WTC11 (cell line): Measurements from ENCODE around the gene EFNA5. TPM values are rescaled to one million over a fixed set of nuclear protein-coding genes. Genes with fewer than 3 reads are reported as not detected.

ENCODE experiments used
- ATAC-seq: fragments of 200-7000 bp; cut with Tn5 transposase; 2 replicates; pipeline ENCODE4 v1.10.0; 2021; ENCODE audit warnings: mild to moderate bottlenecking, moderate library complexity
- CTCF ChIA-PET: fragments of 300-600 bp; sonication (Branson Sonifier 250); formaldehyde crosslinking; loops from one replicate; lab custom pipeline; 2021; ENCODE audit warnings: antibody characterized with exemption; lab: Charles Lee
- POLR2A ChIA-PET: fragments of 350-600 bp; sonication (Branson Sonifier 250); formaldehyde crosslinking; loops from one replicate; lab custom pipeline; 2021; ENCODE audit warnings: antibody characterized with exemption; lab: Charles Lee
- DNase-seq: peaks from one replicate; pipeline ENCODE4 v3.0.0; 2021; ENCODE audit warnings: low spot score
- H3K27ac Mint-ChIP-seq: 2 replicates; pipeline ENCODE4 v1.8.0; 2021; ENCODE audit warnings: mixed read lengths
- H3K27me3 Mint-ChIP-seq: 2 replicates; pipeline ENCODE4 v1.8.0; 2021; ENCODE audit warnings: low read depth, mild to moderate bottlenecking, moderate library complexity, mixed read lengths
- H3K36me3 Mint-ChIP-seq: 2 replicates; pipeline ENCODE4 v1.8.0; 2021; ENCODE audit warnings: mixed read lengths
- H3K4me1 Mint-ChIP-seq: 2 replicates; pipeline ENCODE4 v1.8.0; 2022; ENCODE audit warnings: mixed read lengths
- H3K4me3 Mint-ChIP-seq: 2 replicates; pipeline ENCODE4 v1.8.0; 2021; ENCODE audit warnings: mild to moderate bottlenecking, moderate library complexity, mixed read lengths
- H3K9me3 Mint-ChIP-seq: 2 replicates; pipeline ENCODE4 v1.8.0; 2021; ENCODE audit warnings: mixed read lengths
- ATF1 ChIP-seq: sonication (generic); formaldehyde crosslinking; IDR thresholded peaks from 2 replicates; pipeline ENCODE4 v1.8.1; 2023; ENCODE audit warnings: mild to moderate bottlenecking, moderate library complexity, missing genetic modification reagents
- CREB1 ChIP-seq: sonication (generic); formaldehyde crosslinking; IDR thresholded peaks from 2 replicates; pipeline ENCODE4 v1.8.0; 2023; ENCODE audit warnings: mild to moderate bottlenecking, missing genetic modification reagents
- CREM ChIP-seq: sonication (generic); formaldehyde crosslinking; IDR thresholded peaks from 2 replicates; pipeline ENCODE4 v1.8.1; 2022; ENCODE audit warnings: mild to moderate bottlenecking, missing genetic modification reagents, moderate library complexity
- ELF4 ChIP-seq: sonication (generic); formaldehyde crosslinking; IDR thresholded peaks from 2 replicates; pipeline ENCODE4 v1.8.1; 2022; ENCODE audit warnings: low read depth, mild to moderate bottlenecking, moderate library complexity, missing genetic modification reagents
- FOXP1 ChIP-seq: sonication (generic); formaldehyde crosslinking; IDR thresholded peaks from 2 replicates; pipeline ENCODE4 v1.8.0; 2022; ENCODE audit warnings: missing genetic modification reagents, mild to moderate bottlenecking, moderate library complexity, borderline replicate concordance
- GTF2I ChIP-seq: fragments of 250-450 bp; sonication (Bioruptor Pico); conservative IDR thresholded peaks from 2 replicates; pipeline ENCODE4 v1.4.0; 2021; ENCODE audit warnings: mild to moderate bottlenecking
- JAZF1 ChIP-seq: fragments of 250-450 bp; sonication (Bioruptor Pico); IDR thresholded peaks from 2 replicates; pipeline ENCODE4 v1.9.0; 2021; ENCODE audit warnings: moderate library complexity, mild to moderate bottlenecking, inconsistent platforms
- MXD4 ChIP-seq: fragments of 250-450 bp; sonication (Bioruptor Pico); IDR thresholded peaks from 2 replicates; pipeline ENCODE4 v1.8.0; 2021; ENCODE audit warnings: mild to moderate bottlenecking, moderate library complexity, borderline replicate concordance
- OVOL2 ChIP-seq: fragments of 250-450 bp; sonication (Bioruptor Pico); IDR thresholded peaks from 2 replicates; pipeline ENCODE4 v1.9.0; 2021; ENCODE audit warnings: mild to moderate bottlenecking, borderline replicate concordance
- PRRX2 ChIP-seq: fragments of 250-450 bp; sonication (Bioruptor Pico); IDR thresholded peaks from 2 replicates; pipeline ENCODE4 v1.8.0; 2021; ENCODE audit warnings: mild to moderate bottlenecking
- RORB ChIP-seq: fragments of 250-450 bp; sonication (Bioruptor Pico); IDR thresholded peaks from 2 replicates; pipeline ENCODE4 v1.9.0; 2021; ENCODE audit warnings: mild to moderate bottlenecking
- TEAD4 ChIP-seq: sonication (generic); formaldehyde crosslinking; IDR thresholded peaks from 2 replicates; pipeline ENCODE4 v1.8.0; 2022; ENCODE audit warnings: mild to moderate bottlenecking, missing genetic modification reagents
- ZNF219 ChIP-seq: sonication (generic); formaldehyde crosslinking; IDR thresholded peaks from 2 replicates; pipeline ENCODE4 v1.8.0; 2023; ENCODE audit warnings: missing genetic modification reagents, mild to moderate bottlenecking, borderline replicate concordance
- ZNF232 ChIP-seq: sonication (generic); formaldehyde crosslinking; IDR thresholded peaks from 2 replicates; pipeline ENCODE4 v1.8.0; 2022; ENCODE audit warnings: mild to moderate bottlenecking, missing genetic modification reagents
- ZNF416 ChIP-seq: fragments of 250-450 bp; sonication (Bioruptor Pico); IDR thresholded peaks from 2 replicates; pipeline ENCODE4 v1.9.0; 2021; ENCODE audit warnings: mild to moderate bottlenecking, inconsistent platforms
- ZNF423 ChIP-seq: fragments of 250-450 bp; sonication (Bioruptor Pico); IDR thresholded peaks from 2 replicates; pipeline ENCODE4 v2.1.2; 2022; ENCODE audit warnings: mild to moderate bottlenecking, moderate library complexity
- total RNA-seq: library from RNA; stranded (reverse); gene quantifications from 3 replicates; pipeline ENCODE4 v1.2.3, GENCODE V29; 2021
- TF ChIP-seq, protein P1 (sequence below): sonication (generic); formaldehyde crosslinking; IDR thresholded peaks from 2 replicates; pipeline ENCODE4 v1.8.1; 2023; ENCODE audit warnings: mild to moderate bottlenecking, missing genetic modification reagents, borderline replicate concordance
- TF ChIP-seq, protein P2 (sequence below): sonication (generic); formaldehyde crosslinking; IDR thresholded peaks from 2 replicates; pipeline ENCODE4 v1.8.1; 2023; ENCODE audit warnings: mild to moderate bottlenecking, missing genetic modification reagents, moderate library complexity
- TF ChIP-seq, protein P3 (sequence below): sonication (generic); formaldehyde crosslinking; IDR thresholded peaks from 2 replicates; pipeline ENCODE4 v1.8.0; 2022; ENCODE audit warnings: mild to moderate bottlenecking, missing genetic modification reagents
- TF ChIP-seq, protein P4 (sequence below): sonication (generic); formaldehyde crosslinking; IDR thresholded peaks from 2 replicates; pipeline ENCODE4 v1.8.0; 2022; ENCODE audit warnings: mild to moderate bottlenecking, missing genetic modification reagents
- TF ChIP-seq, protein P5 (sequence below): fragments of 250-450 bp; sonication (Bioruptor Pico); conservative IDR thresholded peaks from 2 replicates; pipeline ENCODE4 v1.9.0; 2021; ENCODE audit warnings: mild to moderate bottlenecking
- TF ChIP-seq, protein P6 (sequence below): fragments of 250-450 bp; sonication (Bioruptor Pico); IDR thresholded peaks from 2 replicates; pipeline ENCODE4 v1.8.0; 2021; ENCODE audit warnings: mild to moderate bottlenecking

The EFNA5 gene
- total RNA-seq, 1 experiment from 2014 or later = 17.4 TPM

DNA sequence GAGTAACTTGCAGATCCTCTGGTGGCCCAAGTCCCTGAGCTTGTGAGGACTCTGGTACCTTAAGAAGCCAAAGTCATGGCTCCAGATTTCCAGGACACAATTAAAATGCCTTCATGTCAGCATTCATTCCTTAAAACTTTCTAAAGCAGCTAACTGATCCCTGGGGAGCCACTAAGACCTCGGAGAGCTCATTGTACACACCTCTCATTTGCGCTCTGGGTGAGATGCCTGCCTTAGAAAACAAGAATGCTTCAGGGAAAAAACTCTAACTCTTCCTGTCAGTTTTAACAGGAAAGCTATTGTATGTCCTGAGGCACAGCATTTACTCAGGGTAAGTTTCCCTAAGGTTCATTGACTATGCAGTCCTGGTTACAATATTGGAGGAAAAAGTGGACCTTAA, 285.0 kb downstream of the EFNA5 start:
- ChIA-PET CTCF (no interaction called here), POLR2A (interaction anchor here (1.0 kb wide), 1 partner anchor 16 kb away, joined by 4 read pairs; no protein-coding TSS in a partner anchor)
- Mint-ChIP-seq H3K27me3 (no peaks in the 10 kb centered on the region), H3K4me3 (no peak overlapping the region), H3K4me1 (peaks cover 38% of the 10 kb centered on the region), H3K36me3 (no peaks in the 10 kb centered on the region), H3K27ac (no peak overlapping the region), H3K9me3 (no peaks in the 10 kb centered on the region)
- DNase-seq (no peak), ATAC-seq (no peak)
- TF ChIP-seq, protein P1, sequence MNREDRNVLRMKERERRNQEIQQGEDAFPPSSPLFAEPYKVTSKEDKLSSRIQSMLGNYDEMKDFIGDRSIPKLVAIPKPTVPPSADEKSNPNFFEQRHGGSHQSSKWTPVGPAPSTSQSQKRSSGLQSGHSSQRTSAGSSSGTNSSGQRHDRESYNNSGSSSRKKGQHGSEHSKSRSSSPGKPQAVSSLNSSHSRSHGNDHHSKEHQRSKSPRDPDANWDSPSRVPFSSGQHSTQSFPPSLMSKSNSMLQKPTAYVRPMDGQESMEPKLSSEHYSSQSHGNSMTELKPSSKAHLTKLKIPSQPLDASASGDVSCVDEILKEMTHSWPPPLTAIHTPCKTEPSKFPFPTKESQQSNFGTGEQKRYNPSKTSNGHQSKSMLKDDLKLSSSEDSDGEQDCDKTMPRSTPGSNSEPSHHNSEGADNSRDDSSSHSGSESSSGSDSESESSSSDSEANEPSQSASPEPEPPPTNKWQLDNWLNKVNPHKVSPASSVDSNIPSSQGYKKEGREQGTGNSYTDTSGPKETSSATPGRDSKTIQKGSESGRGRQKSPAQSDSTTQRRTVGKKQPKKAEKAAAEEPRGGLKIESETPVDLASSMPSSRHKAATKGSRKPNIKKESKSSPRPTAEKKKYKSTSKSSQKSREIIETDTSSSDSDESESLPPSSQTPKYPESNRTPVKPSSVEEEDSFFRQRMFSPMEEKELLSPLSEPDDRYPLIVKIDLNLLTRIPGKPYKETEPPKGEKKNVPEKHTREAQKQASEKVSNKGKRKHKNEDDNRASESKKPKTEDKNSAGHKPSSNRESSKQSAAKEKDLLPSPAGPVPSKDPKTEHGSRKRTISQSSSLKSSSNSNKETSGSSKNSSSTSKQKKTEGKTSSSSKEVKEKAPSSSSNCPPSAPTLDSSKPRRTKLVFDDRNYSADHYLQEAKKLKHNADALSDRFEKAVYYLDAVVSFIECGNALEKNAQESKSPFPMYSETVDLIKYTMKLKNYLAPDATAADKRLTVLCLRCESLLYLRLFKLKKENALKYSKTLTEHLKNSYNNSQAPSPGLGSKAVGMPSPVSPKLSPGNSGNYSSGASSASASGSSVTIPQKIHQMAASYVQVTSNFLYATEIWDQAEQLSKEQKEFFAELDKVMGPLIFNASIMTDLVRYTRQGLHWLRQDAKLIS (CRISPR knock-in tag) = no peak
- no peak for TF ChIP-seq JAZF1 (CRISPR knock-in tag)
- no peak for TF ChIP-seq ZNF423 (CRISPR knock-in tag)
- no peak for TF ChIP-seq CREB1 (CRISPR knock-in tag)
- no peak for TF ChIP-seq TEAD4
- no peak for TF ChIP-seq OVOL2 (CRISPR knock-in tag)
- TF ChIP-seq, protein P2, sequence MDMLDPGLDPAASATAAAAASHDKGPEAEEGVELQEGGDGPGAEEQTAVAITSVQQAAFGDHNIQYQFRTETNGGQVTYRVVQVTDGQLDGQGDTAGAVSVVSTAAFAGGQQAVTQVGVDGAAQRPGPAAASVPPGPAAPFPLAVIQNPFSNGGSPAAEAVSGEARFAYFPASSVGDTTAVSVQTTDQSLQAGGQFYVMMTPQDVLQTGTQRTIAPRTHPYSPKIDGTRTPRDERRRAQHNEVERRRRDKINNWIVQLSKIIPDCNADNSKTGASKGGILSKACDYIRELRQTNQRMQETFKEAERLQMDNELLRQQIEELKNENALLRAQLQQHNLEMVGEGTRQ (CRISPR knock-in tag) = no peak
- TF ChIP-seq ZNF219 (CRISPR knock-in tag) = no peak
- TF ChIP-seq ZNF232 (CRISPR knock-in tag) = no peak

DNA sequence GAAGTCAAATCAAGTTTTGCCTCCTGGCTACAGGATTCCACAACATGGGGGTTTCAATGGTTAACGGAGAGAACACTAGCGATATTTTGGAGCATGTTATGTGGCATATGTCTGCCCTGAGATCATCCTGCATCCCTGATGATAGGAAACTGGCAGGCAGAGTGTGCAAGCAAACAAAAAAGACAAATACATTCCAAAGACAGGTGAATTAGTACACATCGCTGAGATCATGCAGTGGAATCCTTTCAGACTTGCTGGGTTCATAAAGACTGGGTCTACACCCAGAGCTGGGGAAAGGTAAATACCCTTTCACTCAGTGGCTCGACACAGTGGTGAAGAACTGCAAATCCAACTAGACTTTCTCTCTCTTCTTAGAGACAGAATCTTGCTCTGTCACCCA, 286.5 kb downstream of the EFNA5 start:
- ATAC-seq (no peak), DNase-seq (no peak)
- H3K4me1 Mint-ChIP-seq = peaks cover 48% of the 10 kb centered on the region
- no peak overlapping the region for H3K27ac Mint-ChIP-seq
- no peak overlapping the region for H3K4me3 Mint-ChIP-seq
- no peaks in the 10 kb centered on the region for H3K36me3 Mint-ChIP-seq
- ChIA-PET CTCF (interaction anchor here (1.3 kb wide), 1 partner anchor 188 kb away, joined by 3 read pairs; no protein-coding TSS in a partner anchor), POLR2A (no interaction called here)
- TF ChIP-seq, protein P3, sequence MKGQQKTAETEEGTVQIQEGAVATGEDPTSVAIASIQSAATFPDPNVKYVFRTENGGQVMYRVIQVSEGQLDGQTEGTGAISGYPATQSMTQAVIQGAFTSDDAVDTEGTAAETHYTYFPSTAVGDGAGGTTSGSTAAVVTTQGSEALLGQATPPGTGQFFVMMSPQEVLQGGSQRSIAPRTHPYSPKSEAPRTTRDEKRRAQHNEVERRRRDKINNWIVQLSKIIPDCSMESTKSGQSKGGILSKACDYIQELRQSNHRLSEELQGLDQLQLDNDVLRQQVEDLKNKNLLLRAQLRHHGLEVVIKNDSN (CRISPR knock-in tag) = no peak
- no peak for TF ChIP-seq GTF2I (CRISPR knock-in tag)
- no peak for TF ChIP-seq ATF1
- TF ChIP-seq ELF4 = no peak
- no peak for TF ChIP-seq PRRX2 (CRISPR knock-in tag)
- TF ChIP-seq MXD4 = no peak
- no peak for TF ChIP-seq CREB1 (CRISPR knock-in tag)
- TF ChIP-seq RORB = no peak
- no peaks in the 10 kb centered on the region for H3K27me3 Mint-ChIP-seq
- no peaks in the 10 kb centered on the region for H3K9me3 Mint-ChIP-seq

DNA sequence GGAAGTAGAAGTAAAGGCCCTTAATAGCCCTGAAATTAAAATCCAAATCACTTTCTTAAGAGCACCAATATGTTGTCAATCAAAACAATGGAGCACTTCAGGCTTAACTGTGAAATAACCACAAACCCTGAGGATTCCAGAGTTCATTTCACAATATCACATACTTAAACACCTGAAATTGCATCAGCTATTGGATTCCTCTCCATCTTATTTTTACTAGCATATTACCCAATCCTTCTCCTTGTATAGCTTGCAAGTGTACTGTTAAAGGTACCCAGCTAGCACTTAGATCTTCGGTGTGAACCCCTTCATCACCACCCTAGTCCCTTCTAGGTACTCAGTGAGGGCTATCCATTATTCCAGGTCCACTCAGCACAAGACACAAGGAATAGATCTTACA, 287.3 kb downstream of the EFNA5 start:
- no peak for DNase-seq
- CTCF ChIA-PET = no interaction called here
- H3K27me3 Mint-ChIP-seq = no peaks in the 10 kb centered on the region
- H3K4me1 Mint-ChIP-seq = peaks cover 44% of the 10 kb centered on the region
- H3K36me3 Mint-ChIP-seq = no peaks in the 10 kb centered on the region
- H3K27ac Mint-ChIP-seq = no peak overlapping the region
- H3K9me3 Mint-ChIP-seq = no peaks in the 10 kb centered on the region
- POLR2A ChIA-PET = no interaction called here
- no peak for ATAC-seq
- H3K4me3 Mint-ChIP-seq = no peak overlapping the region
- TF ChIP-seq, protein P4, sequence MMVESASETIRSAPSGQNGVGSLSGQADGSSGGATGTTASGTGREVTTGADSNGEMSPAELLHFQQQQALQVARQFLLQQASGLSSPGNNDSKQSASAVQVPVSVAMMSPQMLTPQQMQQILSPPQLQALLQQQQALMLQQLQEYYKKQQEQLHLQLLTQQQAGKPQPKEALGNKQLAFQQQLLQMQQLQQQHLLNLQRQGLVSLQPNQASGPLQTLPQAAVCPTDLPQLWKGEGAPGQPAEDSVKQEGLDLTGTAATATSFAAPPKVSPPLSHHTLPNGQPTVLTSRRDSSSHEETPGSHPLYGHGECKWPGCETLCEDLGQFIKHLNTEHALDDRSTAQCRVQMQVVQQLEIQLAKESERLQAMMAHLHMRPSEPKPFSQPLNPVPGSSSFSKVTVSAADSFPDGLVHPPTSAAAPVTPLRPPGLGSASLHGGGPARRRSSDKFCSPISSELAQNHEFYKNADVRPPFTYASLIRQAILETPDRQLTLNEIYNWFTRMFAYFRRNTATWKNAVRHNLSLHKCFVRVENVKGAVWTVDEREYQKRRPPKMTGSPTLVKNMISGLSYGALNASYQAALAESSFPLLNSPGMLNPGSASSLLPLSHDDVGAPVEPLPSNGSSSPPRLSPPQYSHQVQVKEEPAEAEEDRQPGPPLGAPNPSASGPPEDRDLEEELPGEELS (CRISPR knock-in tag) = no peak
- TF ChIP-seq, protein P5, sequence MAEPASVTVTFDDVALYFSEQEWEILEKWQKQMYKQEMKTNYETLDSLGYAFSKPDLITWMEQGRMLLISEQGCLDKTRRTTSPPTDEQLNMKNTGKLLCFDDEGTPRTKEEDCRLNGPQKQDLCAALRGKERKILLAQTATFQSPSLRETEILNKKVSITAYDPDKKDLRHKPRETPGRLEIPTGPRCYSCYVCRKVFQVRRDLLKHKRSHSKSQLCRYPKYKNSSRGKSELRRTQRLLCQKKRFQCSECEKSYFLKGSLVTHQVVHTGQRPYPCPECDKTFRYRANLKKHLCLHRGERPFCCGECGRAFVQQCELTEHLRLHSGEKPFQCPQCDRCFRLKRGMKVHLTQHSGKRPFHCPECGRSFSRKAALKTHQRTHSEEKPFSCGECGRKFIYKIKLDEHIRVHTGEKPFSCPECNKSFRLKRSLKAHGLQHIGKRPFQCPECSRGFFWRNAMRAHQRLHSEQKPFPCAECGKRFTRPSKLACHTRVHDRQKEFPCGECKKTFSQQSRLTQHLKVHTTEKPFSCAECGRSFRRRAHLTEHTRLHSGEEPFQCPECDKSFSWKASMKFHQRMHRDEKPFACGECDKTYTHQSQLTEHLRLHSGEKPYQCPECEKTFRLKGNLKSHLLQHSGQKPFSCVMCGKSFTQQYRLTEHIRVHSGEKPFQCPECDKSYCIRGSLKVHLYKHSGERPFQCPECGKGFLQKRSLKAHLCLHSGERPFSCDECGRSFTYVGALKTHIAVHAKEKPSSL (CRISPR knock-in tag) = no peak
- TF ChIP-seq OVOL2 (CRISPR knock-in tag) (no peak), ZNF416 (CRISPR knock-in tag) (no peak), ZNF219 (CRISPR knock-in tag) (no peak), FOXP1 (CRISPR knock-in tag) (no peak), CREM (CRISPR knock-in tag) (no peak)
- TF ChIP-seq, protein P6, sequence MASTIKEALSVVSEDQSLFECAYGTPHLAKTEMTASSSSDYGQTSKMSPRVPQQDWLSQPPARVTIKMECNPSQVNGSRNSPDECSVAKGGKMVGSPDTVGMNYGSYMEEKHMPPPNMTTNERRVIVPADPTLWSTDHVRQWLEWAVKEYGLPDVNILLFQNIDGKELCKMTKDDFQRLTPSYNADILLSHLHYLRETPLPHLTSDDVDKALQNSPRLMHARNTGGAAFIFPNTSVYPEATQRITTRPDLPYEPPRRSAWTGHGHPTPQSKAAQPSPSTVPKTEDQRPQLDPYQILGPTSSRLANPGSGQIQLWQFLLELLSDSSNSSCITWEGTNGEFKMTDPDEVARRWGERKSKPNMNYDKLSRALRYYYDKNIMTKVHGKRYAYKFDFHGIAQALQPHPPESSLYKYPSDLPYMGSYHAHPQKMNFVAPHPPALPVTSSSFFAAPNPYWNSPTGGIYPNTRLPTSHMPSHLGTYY = no peak
